ENCODE measurements around the gene CALHM4. TPM values are rescaled to one million over a fixed set of nuclear protein-coding genes. Genes with fewer than 3 reads are reported as not detected.

CALHM4 gene
- total RNA-seq, 1 donor from 2014 or later = not detected

- TF ChIP-seq, protein P1, sequence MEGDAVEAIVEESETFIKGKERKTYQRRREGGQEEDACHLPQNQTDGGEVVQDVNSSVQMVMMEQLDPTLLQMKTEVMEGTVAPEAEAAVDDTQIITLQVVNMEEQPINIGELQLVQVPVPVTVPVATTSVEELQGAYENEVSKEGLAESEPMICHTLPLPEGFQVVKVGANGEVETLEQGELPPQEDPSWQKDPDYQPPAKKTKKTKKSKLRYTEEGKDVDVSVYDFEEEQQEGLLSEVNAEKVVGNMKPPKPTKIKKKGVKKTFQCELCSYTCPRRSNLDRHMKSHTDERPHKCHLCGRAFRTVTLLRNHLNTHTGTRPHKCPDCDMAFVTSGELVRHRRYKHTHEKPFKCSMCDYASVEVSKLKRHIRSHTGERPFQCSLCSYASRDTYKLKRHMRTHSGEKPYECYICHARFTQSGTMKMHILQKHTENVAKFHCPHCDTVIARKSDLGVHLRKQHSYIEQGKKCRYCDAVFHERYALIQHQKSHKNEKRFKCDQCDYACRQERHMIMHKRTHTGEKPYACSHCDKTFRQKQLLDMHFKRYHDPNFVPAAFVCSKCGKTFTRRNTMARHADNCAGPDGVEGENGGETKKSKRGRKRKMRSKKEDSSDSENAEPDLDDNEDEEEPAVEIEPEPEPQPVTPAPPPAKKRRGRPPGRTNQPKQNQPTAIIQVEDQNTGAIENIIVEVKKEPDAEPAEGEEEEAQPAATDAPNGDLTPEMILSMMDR (IDR thresholded peaks at IDR 0.05; ENCODE audit: insufficient read depth, low read length, poor library complexity, severe bottlenecking) = peak; percentile 75
- peak; percentile 35 for DNase-seq (ENCODE audit: low read depth)
Observed at GRCh38 chr6:116531675-116532570, 21.6 kb upstream of the CALHM4 start.

DNA sequence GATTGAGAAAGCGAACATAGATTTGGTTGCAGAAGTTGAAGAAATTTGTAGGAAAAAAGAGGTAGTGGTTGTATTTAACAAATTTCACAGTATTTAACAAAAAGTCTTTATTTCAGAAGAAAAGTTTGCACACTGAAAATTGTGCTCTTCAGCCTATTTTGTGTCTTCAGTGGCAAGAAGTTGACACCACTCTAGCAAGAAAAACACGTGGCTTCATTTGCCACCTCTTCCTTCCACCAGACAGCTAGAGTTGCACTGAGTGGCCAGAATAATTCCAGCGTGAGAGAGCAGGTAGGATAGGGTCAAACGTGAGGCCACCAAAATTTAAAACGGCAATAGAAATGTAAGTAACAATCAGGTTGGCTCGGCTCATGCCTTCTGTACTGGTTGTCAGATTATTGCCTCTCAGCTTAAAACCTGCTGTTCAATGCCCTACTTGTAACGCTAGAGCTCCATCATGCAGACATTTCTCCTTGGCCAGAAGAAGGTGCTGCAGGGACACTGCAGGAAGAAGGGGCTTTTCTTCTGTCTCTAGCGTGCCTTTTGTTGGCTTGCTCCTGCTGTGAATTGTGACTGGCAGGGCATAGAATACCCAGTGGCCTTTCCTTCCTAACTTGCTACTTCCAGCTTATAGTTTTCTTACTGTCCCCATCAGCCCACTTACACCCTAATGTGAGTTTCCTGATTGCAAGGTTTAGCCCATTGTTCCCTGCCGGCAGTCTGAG, 20.2 kb upstream of the CALHM4 start:
- H3K36me3 ChIP-seq (ENCODE audit: control insufficient read depth, insufficient read depth, low read length) = no peaks in the 10 kb centered on the region
- H3K27me3 ChIP-seq (ENCODE audit: control insufficient read depth, insufficient read depth, low read length) = no peaks in the 10 kb centered on the region
- no peak overlapping the region for H3K4me3 ChIP-seq (ENCODE audit: low read depth, low read length)
- TF ChIP-seq, protein P1 (IDR thresholded peaks at IDR 0.05; ENCODE audit: insufficient read depth, low read length, poor library complexity, severe bottlenecking) = no peak
- no peak for DNase-seq (ENCODE audit: low read depth)

More at GRCh38 chr6:116531675-116532570, 21.6 kb upstream of the CALHM4 start:
- Histone ChIP-seq H3K27me3 (ENCODE audit: control insufficient read depth, insufficient read depth, low read length) (no peaks in the 10 kb centered on the region), H3K36me3 (ENCODE audit: control insufficient read depth, insufficient read depth, low read length) (no peaks in the 10 kb centered on the region), H3K4me3 (ENCODE audit: low read depth, low read length) (no peak overlapping the region)

GRCh38 chr6:116535109-116535508, 18.4 kb upstream of the CALHM4 start:
- TF ChIP-seq, protein P1 (IDR thresholded peaks at IDR 0.05; ENCODE audit: insufficient read depth, low read length, poor library complexity, severe bottlenecking) = no peak
- no peak for DNase-seq (ENCODE audit: low read depth)

DNA sequence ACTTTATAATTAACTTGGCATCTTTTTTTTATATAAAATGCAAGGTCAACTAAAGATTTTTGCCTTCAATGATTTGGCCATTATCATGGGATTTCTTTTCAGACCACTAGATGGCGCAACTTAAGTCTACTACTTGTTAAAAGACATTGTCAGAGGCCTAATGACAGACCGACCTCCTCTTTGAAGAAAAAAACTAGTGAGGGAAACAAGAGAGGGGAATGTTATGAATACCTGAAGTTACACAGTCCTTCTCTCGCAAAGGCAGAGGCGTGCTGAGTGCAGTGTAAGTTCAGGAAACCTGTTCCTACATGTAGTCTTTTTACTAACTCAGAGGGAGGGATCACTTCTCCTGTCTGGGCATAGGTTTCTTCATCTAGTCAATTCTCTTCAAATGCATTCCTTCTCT, 17.3 kb upstream of the CALHM4 start:
- peak; percentile 37 for DNase-seq (ENCODE audit: low read depth)
- no peaks in the 10 kb centered on the region for H3K36me3 ChIP-seq (ENCODE audit: control insufficient read depth, insufficient read depth, low read length)
- no peak overlapping the region for H3K4me3 ChIP-seq (ENCODE audit: low read depth, low read length)
- no peaks in the 10 kb centered on the region for H3K27me3 ChIP-seq (ENCODE audit: control insufficient read depth, insufficient read depth, low read length)
- TF ChIP-seq, protein P1 (IDR thresholded peaks at IDR 0.05; ENCODE audit: insufficient read depth, low read length, poor library complexity, severe bottlenecking) = peak; percentile 61

More at GRCh38 chr6:116535109-116535508, 18.4 kb upstream of the CALHM4 start:
- H3K36me3 ChIP-seq (ENCODE audit: control insufficient read depth, insufficient read depth, low read length) = no peaks in the 10 kb centered on the region
- no peak overlapping the region for H3K4me3 ChIP-seq (ENCODE audit: low read depth, low read length)
- H3K27me3 ChIP-seq (ENCODE audit: control insufficient read depth, insufficient read depth, low read length) = no peaks in the 10 kb centered on the region

DNA sequence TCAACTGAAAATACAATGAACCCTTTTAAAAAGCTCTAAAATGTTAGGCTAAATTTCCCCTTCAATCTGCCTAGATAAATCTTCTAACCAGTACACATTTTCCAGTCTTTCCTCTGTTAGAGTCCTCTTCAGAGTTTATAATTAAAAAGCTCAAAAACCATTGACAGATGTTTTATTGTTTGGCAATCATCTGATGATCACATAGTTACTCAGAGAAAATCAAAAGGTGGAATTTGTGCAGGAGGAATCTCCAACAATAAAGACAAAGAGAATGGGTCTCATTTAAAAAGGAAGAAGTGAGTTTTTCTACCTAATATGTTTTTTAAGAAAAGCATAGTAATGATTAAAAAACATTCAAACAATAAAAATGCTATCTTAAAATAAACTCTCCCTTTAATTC, 11.1 kb upstream of the CALHM4 start:
- Histone ChIP-seq H3K36me3 (ENCODE audit: control insufficient read depth, insufficient read depth, low read length) (no peaks in the 10 kb centered on the region), H3K4me3 (ENCODE audit: low read depth, low read length) (no peak overlapping the region), H3K27me3 (ENCODE audit: control insufficient read depth, insufficient read depth, low read length) (no peaks in the 10 kb centered on the region)
- TF ChIP-seq, protein P1 (IDR thresholded peaks at IDR 0.05; ENCODE audit: insufficient read depth, low read length, poor library complexity, severe bottlenecking) = no peak
- no peak for DNase-seq (ENCODE audit: low read depth)
